NCI-H2107 treated with DMSO at 0.1 percent for 48 hours (cell line): ENCODE measurements around the gene SDHAF3.
"Not testable (repeated sequence)": the region's sequence is repeated elsewhere in the genome, so short reads cannot be mapped to it uniquely, and the experiment has no call there.

ENCODE experiments used
- DNase-seq: peaks from one replicate; lab custom pipeline; 2025; ENCODE audit not compliant: unreplicated experiment; lab: John Stamatoyannopoulos, UW

Gene SDHAF3

DNA sequence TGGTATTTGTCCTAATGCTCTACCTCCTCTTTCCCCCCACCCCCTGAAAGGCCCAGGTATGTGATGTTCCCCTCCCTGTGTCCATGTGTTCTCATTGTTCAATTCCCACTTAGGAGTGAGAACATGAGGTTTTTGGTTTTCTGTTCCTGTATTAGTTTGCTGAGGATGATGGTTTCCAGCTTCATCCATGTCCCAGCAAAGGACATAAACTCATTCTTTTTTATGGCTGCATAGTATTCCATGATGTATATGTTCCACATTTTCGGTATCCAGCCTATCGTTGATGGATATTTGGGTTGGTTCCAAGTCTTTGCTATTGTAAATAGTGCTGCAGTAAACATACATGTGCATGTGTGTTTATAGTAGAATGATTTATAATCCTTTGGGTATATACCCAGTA, 5.6 kb downstream of the SDHAF3 start:
- not testable (repeated sequence) for DNase-seq

GRCh38 chr7:97126483-97127171, 9.1 kb downstream of the SDHAF3 start:
- DNase-seq, result no peak

GRCh38 chr7:97128736-97129135, 11.2 kb downstream of the SDHAF3 start:
- no peak for DNase-seq

- DNase-seq, result no peak
Measured at GRCh38 chr7:97130417-97131139, 13.1 kb downstream of the SDHAF3 start.

DNA sequence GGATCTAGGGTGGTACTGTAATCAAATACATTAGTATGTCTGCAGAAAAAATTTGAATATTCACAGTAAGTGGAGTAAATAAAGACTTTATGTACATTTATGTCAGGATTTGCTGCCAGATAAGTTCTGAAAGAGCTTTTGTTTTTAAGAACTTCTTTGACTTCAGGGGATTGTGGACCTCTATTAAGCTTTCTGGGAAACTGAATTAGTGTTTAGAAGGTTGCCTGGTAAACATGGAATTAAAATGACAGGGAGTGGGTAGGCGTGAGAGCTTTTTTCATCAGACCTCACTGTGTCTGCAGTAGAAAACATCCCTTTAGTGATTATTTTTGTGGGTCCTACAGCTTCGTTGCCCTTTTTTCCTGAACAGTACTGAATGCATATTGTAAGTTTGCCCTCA, 15.7 kb downstream of the SDHAF3 start:
- DNase-seq, result no peak

DNA sequence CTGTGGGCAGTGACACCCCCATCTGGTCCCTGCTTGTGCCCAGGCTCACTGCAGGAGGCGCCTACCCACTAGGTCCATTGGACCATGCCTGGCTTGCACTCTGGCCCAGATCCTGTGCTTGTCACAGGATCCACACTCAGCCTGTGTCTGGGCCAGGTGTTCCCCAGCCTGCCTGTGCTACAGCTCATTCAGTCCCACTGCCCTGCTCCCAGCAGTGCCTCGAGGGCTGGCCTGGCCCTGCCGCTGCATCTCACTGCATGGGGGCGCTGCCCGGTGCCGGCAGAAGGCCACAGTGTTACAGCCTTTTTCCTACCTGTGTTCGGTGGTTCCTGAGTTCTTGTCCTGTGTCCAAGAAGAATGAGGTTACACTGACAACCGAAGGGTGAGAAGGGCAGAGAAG, 21.3 kb downstream of the SDHAF3 start:
- DNase-seq, result no peak

DNA sequence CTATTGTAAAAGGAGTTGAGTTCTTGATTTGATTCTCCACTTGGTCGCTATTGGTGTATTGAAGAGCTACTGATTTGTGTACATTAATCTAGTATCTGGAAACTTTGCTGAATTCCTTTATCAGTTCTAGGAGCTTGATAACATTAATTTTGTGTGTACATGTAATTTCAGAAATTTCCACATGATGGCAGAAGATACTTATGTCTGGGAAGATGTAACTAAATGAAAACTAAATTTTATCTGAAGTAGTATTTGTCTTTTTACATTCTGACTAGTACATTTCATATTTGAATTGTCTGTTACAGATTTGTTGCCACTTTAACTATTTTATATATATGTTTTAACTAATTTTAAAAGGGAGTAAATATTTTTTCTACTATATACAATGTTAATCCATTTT, 27.6 kb downstream of the SDHAF3 start:
- peak; percentile 2 for DNase-seq

GRCh38 chr7:97149843-97150242, 32.3 kb downstream of the SDHAF3 start:
- DNase-seq, result no peak

GRCh38 chr7:97155897-97156418, 38.5 kb downstream of the SDHAF3 start:
- no peak for DNase-seq

- DNase-seq, result not testable (repeated sequence)
Measured at GRCh38 chr7:97159984-97160383, 42.5 kb downstream of the SDHAF3 start.

GRCh38 chr7:97161609-97162008, 44.1 kb downstream of the SDHAF3 start:
- DNase-seq, result not testable (repeated sequence)

GRCh38 chr7:97166308-97166707, 48.8 kb downstream of the SDHAF3 start:
- no peak for DNase-seq

GRCh38 chr7:97167176-97167575, 49.7 kb downstream of the SDHAF3 start:
- DNase-seq, result no peak

DNA sequence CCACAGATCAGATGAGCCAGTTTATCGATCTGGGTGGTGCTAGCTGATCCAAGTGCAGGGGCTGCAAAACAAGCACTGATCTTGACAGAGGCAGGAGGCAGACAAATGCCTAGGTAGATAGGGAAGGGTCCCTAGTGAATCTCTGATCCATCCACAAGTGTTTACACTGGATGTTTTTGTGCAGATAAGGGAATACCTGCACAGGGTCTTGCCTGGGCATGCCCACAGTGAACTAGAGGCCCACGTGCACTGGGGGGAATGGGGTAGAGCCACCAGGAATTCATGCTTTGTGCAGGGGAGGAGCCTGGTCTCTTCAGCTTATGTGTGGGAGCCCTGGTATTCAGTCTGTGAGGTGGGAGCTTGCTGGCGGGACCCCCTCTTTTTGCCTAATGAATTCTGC, 50.3 kb downstream of the SDHAF3 start:
- no peak for DNase-seq

- no peak for DNase-seq
Measured at GRCh38 chr7:97174303-97174702, 56.8 kb downstream of the SDHAF3 start.

- DNase-seq, result peak; percentile 52
Measured at GRCh38 chr7:97179454-97180104, 62.1 kb downstream of the SDHAF3 start.

DNA sequence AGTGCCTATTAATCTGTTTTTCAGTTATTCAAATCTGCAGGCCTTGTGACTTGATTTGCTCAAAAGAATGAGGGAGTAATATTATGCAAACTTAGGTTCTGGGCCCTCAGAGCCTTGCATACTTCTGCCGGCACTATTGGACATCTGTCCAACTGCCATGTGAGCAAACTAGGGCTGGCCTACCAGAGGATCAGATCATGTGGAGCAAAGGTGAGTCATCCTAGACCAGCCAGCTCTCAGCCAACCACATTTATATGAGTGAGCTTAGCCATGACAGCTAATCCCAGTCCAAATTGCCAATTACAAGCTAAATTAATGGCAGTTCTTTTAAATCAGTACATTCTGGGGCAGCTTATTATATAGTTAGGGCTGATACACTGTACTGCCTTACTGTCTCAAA, 69.6 kb downstream of the SDHAF3 start:
- no peak for DNase-seq

DNA sequence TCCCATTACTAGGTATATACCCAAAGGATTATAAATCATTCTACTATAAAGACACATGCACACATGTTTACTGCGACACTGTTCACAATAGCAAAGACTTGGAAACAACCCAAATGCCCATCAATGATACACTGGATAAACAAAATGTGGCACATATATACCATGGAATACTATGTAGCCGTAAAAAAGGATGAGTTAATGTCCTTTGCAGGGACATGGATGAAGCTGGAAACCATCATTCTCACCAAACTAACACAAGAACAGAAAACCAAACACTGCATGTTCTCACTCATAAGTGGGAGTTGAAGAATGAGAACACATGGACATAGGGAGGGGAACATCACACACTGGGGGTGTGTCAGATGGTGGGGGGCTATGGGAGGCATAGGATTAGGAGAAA, 78.7 kb downstream of the SDHAF3 start:
- not testable (repeated sequence) for DNase-seq

DNA sequence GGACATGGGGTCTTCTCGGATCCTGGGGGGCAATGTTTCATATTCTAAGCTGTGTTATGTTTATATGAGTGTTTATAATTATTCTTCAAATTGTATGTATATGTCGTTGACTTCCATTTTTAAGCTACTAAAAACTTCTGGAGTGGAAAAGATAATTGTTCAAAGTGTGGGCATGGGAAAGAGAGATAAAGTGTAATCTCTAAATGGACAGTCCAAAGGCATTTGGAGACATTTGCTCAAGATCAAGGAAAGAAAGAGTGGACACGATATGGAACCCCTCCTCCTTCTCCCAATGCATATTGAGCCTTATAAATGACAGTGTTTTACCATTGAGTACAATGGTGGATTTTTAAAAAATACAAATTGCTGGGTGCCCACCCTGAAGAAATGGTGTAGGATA, 81.1 kb downstream of the SDHAF3 start:
- DNase-seq, result no peak

GRCh38 chr7:97200018-97200417, 82.5 kb downstream of the SDHAF3 start:
- no peak for DNase-seq

DNA sequence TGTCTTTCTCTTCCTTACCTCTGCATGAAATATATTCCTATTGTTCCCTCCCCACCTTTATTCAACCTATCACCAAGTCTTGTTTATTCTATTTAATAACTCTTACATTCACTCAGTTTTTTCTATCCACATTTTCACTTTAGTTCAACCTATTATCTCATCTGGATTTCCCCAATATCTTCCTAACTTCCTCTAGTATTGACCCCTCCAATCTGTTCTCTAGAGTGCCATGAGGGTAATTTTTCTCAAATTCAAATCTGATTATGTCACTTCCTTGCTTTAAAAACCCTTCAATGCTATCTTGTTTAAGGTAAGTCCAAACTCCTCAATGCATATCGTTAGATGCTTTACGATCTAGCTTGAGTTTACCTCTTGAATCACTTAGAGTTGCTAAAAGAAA, 86.5 kb downstream of the SDHAF3 start:
- no peak for DNase-seq

GRCh38 chr7:97204821-97205220, 87.3 kb downstream of the SDHAF3 start:
- no peak for DNase-seq
